HEK293T (cell line): ENCODE data around the gene COMMD9.

Experiments
- CTCF ChIA-PET: fragments of 350-600 bp; formaldehyde crosslinking; extraction: SDS; loops from one replicate; lab custom pipeline; 2021; ENCODE audit warnings: antibody characterized with exemption, inconsistent platforms; lab: Yijun Ruan, JAX
- POLR2A ChIA-PET: fragments of 350-600 bp; formaldehyde crosslinking; extraction: SDS; loops from one replicate; lab custom pipeline; 2020; ENCODE audit warnings: antibody characterized with exemption, inconsistent platforms; lab: Yijun Ruan, JAX
- DNase-seq: peaks from one replicate; pipeline ENCODE4 v3.0.0; 2012; ENCODE audit warnings: mixed read lengths; ENCODE audit errors: extremely low spot score
- ARNT ChIP-seq: fragments of 450-650 bp; IDR thresholded peaks from 2 replicates; pipeline ENCODE4 v1.6.1; 2017; ENCODE audit warnings: mild to moderate bottlenecking
- BHLHE40 ChIP-seq: fragments of 450-650 bp; IDR thresholded peaks from 2 replicates; pipeline ENCODE4 v1.6.1; 2016; ENCODE audit warnings: mild to moderate bottlenecking, moderate library complexity, borderline replicate concordance
- CTBP1 ChIP-seq: fragments of 450-650 bp; IDR thresholded peaks from 2 replicates; pipeline ENCODE4 v1.6.1; 2016; ENCODE audit warnings: borderline replicate concordance
- ELF4 ChIP-seq: fragments of 450-650 bp; IDR thresholded peaks from 2 replicates; pipeline ENCODE4 v1.6.1; 2017; ENCODE audit warnings: antibody characterized with exemption
- FOXA1 ChIP-seq: fragments of 450-650 bp; IDR thresholded peaks from 2 replicates; pipeline ENCODE4 v1.6.1; 2016; ENCODE audit warnings: mild to moderate bottlenecking
- FOXK2 ChIP-seq: fragments of 450-650 bp; IDR thresholded peaks from 2 replicates; pipeline ENCODE4 v1.6.1; 2016; ENCODE audit warnings: mild to moderate bottlenecking
- FOXM1 ChIP-seq: fragments of 450-650 bp; IDR thresholded peaks from 2 replicates; pipeline ENCODE4 v1.6.1; 2017; ENCODE audit warnings: mild to moderate bottlenecking, borderline replicate concordance
- HDGF ChIP-seq: fragments of 450-650 bp; IDR thresholded peaks from 2 replicates; pipeline ENCODE4 v1.6.1; 2017; ENCODE audit warnings: antibody characterized with exemption, borderline replicate concordance
- L3MBTL2 ChIP-seq: fragments of 450-650 bp; conservative IDR thresholded peaks from 2 replicates; pipeline ENCODE4 v1.6.1; 2016; ENCODE audit warnings: mild to moderate bottlenecking
- LEF1 ChIP-seq: fragments of 450-650 bp; IDR thresholded peaks from 2 replicates; pipeline ENCODE4 v1.6.1; 2017; ENCODE audit warnings: mild to moderate bottlenecking, borderline replicate concordance
- NFRKB ChIP-seq: fragments of 450-650 bp; IDR thresholded peaks from 2 replicates; pipeline ENCODE4 v1.6.1; 2016; ENCODE audit warnings: mild to moderate bottlenecking, moderate library complexity
- PKNOX1 ChIP-seq: fragments of 450-650 bp; IDR thresholded peaks from 2 replicates; pipeline ENCODE4 v1.6.1; 2016
- SP1 ChIP-seq: fragments of 450-650 bp; IDR thresholded peaks from 2 replicates; pipeline ENCODE4 v1.6.1; 2017
- SUZ12 ChIP-seq: fragments of 450-650 bp; IDR thresholded peaks from 2 replicates; pipeline ENCODE4 v1.6.1; 2016; ENCODE audit warnings: mild to moderate bottlenecking
- TARDBP ChIP-seq: fragments of 450-650 bp; IDR thresholded peaks from 2 replicates; pipeline ENCODE4 v1.6.1; 2016
- ZNF384 ChIP-seq: fragments of 450-650 bp; IDR thresholded peaks from 2 replicates; pipeline ENCODE4 v1.6.1; 2016

COMMD9 gene

GRCh38 chr11:36289226-36289852 lies at the start of gene COMMD9:
Gene COMMD9 (minus strand): TSS chr11:36289424. CDS start chr11:36289412, 12 bp downstream.
- no peak for TF ChIP-seq BHLHE40
- TF ChIP-seq FOXA1: no peak
- no peak for TF ChIP-seq FOXK2
- TF ChIP-seq PKNOX1: peak; percentile 72
- TF ChIP-seq L3MBTL2: no peak; the same call in none of the 2 replicates
- TF ChIP-seq SP1: no peak
- TF ChIP-seq ARNT: 0 out of 2 replicates have a peak, but pooled peaks have one; percentile 33
- peak; percentile 35; the same call in 1 of the 2 replicates for TF ChIP-seq NFRKB
- TF ChIP-seq ZNF384: no peak
- no peak for TF ChIP-seq SUZ12
- TF ChIP-seq ELF4: peak; percentile 70
- TF ChIP-seq LEF1: no peak
- no peak for TF ChIP-seq TARDBP
- no peak for TF ChIP-seq FOXM1
- no peak for TF ChIP-seq HDGF
- peak; percentile 20; the same call in 1 of the 2 replicates for TF ChIP-seq CTBP1
- DNase-seq: peak; percentile 95
- POLR2A ChIA-PET: interaction anchor here (1.2 kb wide), 1 partner anchor 204 kb away, joined by 3 read pairs; no protein-coding TSS in a partner anchor
- CTCF ChIA-PET: interaction anchor here (0.6 to 1.7 kb wide), 4 partner anchors 22 to 204 kb away, joined by 3 to 7 read pairs (median 4); no protein-coding TSS in a partner anchor

- TF ChIP-seq L3MBTL2: peak; percentile 45; the same call in 1 of the 2 replicates
- no peak for TF ChIP-seq FOXM1
- TF ChIP-seq FOXK2: no peak
- TF ChIP-seq BHLHE40: no peak
- TF ChIP-seq SP1: no peak
- no peak for TF ChIP-seq ELF4
- CTCF ChIA-PET: interaction anchor here (1.4 kb wide), 1 partner anchor 43 kb away, joined by 3 read pairs; no protein-coding TSS in a partner anchor
- DNase-seq: peak; percentile 58
- POLR2A ChIA-PET: no interaction called here
Observed at GRCh38 chr11:36333897-36334296, 44.7 kb upstream of the COMMD9 start.

GRCh38 chr11:36333468-36333867 lies 44.2 kb upstream of the COMMD9 start:
- TF ChIP-seq ZNF384: no peak
- TF ChIP-seq ELF4: no peak
- no peak for TF ChIP-seq L3MBTL2
- no peak for TF ChIP-seq NFRKB
- no peak for TF ChIP-seq FOXM1
- TF ChIP-seq ARNT: no peak
- TF ChIP-seq CTBP1: no peak
- TF ChIP-seq SUZ12: no peak
- TF ChIP-seq BHLHE40: no peak
- TF ChIP-seq LEF1: no peak
- no peak for TF ChIP-seq PKNOX1
- no peak for TF ChIP-seq HDGF
- no peak for TF ChIP-seq SP1
- no peak for TF ChIP-seq FOXK2
- TF ChIP-seq FOXA1: no peak
- no peak for TF ChIP-seq TARDBP
- POLR2A ChIA-PET: no interaction called here
- DNase-seq: no peak
- CTCF ChIA-PET: interaction anchor here (1.4 kb wide), 1 partner anchor 43 kb away, joined by 3 read pairs; no protein-coding TSS in a partner anchor

GRCh38 chr11:36330411-36330810 lies 41.2 kb upstream of the COMMD9 start:
- POLR2A ChIA-PET: no interaction called here
- CTCF ChIA-PET: no interaction called here
- no peak for DNase-seq
- no peak for TF ChIP-seq FOXM1
- no peak for TF ChIP-seq ELF4
- no peak for TF ChIP-seq NFRKB
- no peak for TF ChIP-seq CTBP1
- TF ChIP-seq FOXA1: no peak
- TF ChIP-seq SP1: no peak
- no peak for TF ChIP-seq L3MBTL2
- no peak for TF ChIP-seq SUZ12
- TF ChIP-seq LEF1: no peak
- TF ChIP-seq ZNF384: no peak
- no peak for TF ChIP-seq FOXK2
- TF ChIP-seq TARDBP: no peak
- TF ChIP-seq HDGF: no peak
- no peak for TF ChIP-seq ARNT

- TF ChIP-seq SUZ12 (no peak), L3MBTL2 (no peak), ARNT (no peak), FOXM1 (no peak), ZNF384 (no peak), SP1 (no peak), PKNOX1 (no peak), FOXA1 (no peak), BHLHE40 (no peak), CTBP1 (no peak), ELF4 (no peak), NFRKB (no peak), FOXK2 (no peak)
- CTCF ChIA-PET: no interaction called here
- POLR2A ChIA-PET: no interaction called here
- DNase-seq: no peak
Observed at GRCh38 chr11:36328966-36329673, 39.9 kb upstream of the COMMD9 start.
